Renal cortex interstitium (tissue), 3 donors: ENCODE results near the gene ZNF587. TPM values are rescaled to one million over a fixed set of nuclear protein-coding genes. Genes with fewer than 3 reads are reported as not detected.

Experiments
- polyA plus RNA-seq, 3 donors: library from polyadenylated mRNA; unstranded; fragments of 120-200 nt; gene quantifications; one replicate each; pipeline ENCODE4 v1.2.1, GENCODE V29; 2013; ENCODE audit not compliant: insufficient read length in 3 of 3

Gene ZNF587
- polyA plus RNA-seq, 3 donors = 24.8 to 49.0 (median 27.3) TPM

Other genes with a start within 250 kb of the ZNF587 start
- gene ZNF530, start 250.0 kb upstream of the ZNF587 start, polyA plus RNA-seq = 1 to 10 TPM; 4.9 to 6.3 (median 4.9) TPM
- gene ZNF134, start 235.6 kb upstream of the ZNF587 start, polyA plus RNA-seq = 10 to 100 TPM; 25.4 to 29.1 (median 26.7) TPM
- gene ZNF211, start 216.7 kb upstream of the ZNF587 start, polyA plus RNA-seq = 10 to 100 TPM; 31.6 to 42.6 (median 35.0) TPM
- gene ZSCAN4, start 180.9 kb upstream of the ZNF587 start, polyA plus RNA-seq = under 1 TPM in 2 of 3 donors, not detected in 1; 0.06 to 0.08 TPM
- 10 to 100 TPM; 14.2 to 17.3 (median 16.4) TPM for gene ZNF551, start 167.9 kb upstream of the ZNF587 start, polyA plus RNA-seq
- gene ZNF154, start 140.7 kb upstream of the ZNF587 start, polyA plus RNA-seq = 10 to 100 TPM; 26.3 to 36.1 (median 27.7) TPM
- gene ZNF671, start 122.2 kb upstream of the ZNF587 start, polyA plus RNA-seq = 10 to 100 TPM; 17.7 to 20.6 (median 20.0) TPM
- gene ZNF776, start 103.0 kb upstream of the ZNF587 start, polyA plus RNA-seq = 10 to 100 TPM; 34.6 to 45.6 (median 37.8) TPM
- 10 to 100 TPM; 21.2 to 29.9 (median 23.7) TPM for gene ZNF586, start 80.2 kb upstream of the ZNF587 start, polyA plus RNA-seq
- gene ZNF552, start 34.9 kb upstream of the ZNF587 start, polyA plus RNA-seq = 10 to 100 TPM; 14.2 to 26.2 (median 19.2) TPM
- gene ZNF587B, start 19.6 kb upstream of the ZNF587 start, polyA plus RNA-seq = 10 to 100 TPM; 14.2 to 18.6 (median 17.5) TPM
- gene ZNF814, start 39.2 kb downstream of the ZNF587 start, polyA plus RNA-seq = 10 to 100 TPM; 56.1 to 83.8 (median 59.8) TPM
- gene ZNF417, start 66.7 kb downstream of the ZNF587 start, polyA plus RNA-seq = 10 to 100 TPM; 20.6 to 31.7 (median 29.6) TPM
- 10 to 100 TPM; 21.9 to 32.8 (median 25.7) TPM for gene ZNF418, start 85.5 kb downstream of the ZNF587 start, polyA plus RNA-seq
- gene ZNF256, start 97.8 kb downstream of the ZNF587 start, polyA plus RNA-seq = 1 to 10 TPM; 8.9 to 10.0 (median 9.6) TPM
- 1 to 10 TPM; 1.4 to 3.1 (median 1.7) TPM for gene C19orf18, start 124.7 kb downstream of the ZNF587 start, polyA plus RNA-seq
- gene ZNF606, start 153.0 kb downstream of the ZNF587 start, polyA plus RNA-seq = 10 to 100 TPM; 29.1 to 33.5 (median 31.7) TPM
- 1 to 10 TPM; 2.9 to 7.3 (median 4.8) TPM for gene ZSCAN1, start 184.2 kb downstream of the ZNF587 start, polyA plus RNA-seq
- 10 to 100 TPM; 21.8 to 30.3 (median 21.8) TPM for gene ZNF135, start 209.4 kb downstream of the ZNF587 start, polyA plus RNA-seq
- gene ZSCAN18, start 248.4 kb downstream of the ZNF587 start, polyA plus RNA-seq = 100 to 1,000 TPM in 1 of 3 donors, 10 to 100 TPM in 2; 79.0 to 116 (median 98.4) TPM